ENCODE data around the gene CDC45.
A peak's percentile ranks its signal among the peaks of the same experiment; 100 is the strongest.

Gene CDC45

DNA sequence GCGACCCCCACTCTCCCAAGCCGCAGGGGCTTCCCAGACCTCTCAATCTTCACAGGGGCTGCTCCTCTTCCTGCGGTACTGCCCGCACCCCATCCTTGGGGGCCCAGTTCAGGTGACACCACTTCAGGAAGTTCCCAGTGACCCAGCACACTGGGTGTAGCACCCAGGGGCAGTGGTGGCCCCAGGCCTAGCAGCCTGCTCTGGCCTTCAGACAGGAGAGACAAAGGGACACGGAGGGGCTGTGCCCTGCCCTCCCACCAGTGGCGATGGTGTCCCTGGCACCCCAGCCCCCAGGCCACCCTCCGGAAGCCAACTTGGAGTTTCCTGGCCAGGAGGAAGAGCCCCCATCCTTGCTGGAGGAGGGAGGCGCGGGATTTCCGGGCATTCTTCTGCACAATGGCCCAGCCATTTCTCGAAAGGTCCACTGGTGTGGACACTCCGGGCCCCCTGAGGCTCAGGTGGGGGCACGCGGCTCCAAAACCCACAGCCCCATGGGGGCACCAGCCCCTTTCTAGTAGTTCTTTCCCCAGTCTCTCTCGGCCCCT is 45.5 kb downstream of the CDC45 start:
- peaks cover 45% of the 10 kb centered on the region for H3K4me1 ChIP-seq (ENCODE audit: insufficient read depth, low read length, poor library complexity, severe bottlenecking)
- peak overlapping the region; percentile 79 for H3K4me3 ChIP-seq (ENCODE audit: low read length, poor library complexity, severe bottlenecking)
- no peak for TF ChIP-seq EZH2phosphoT487 (IDR thresholded peaks at IDR 0.05; ENCODE audit: borderline replicate concordance)
- TF ChIP-seq, protein P1, sequence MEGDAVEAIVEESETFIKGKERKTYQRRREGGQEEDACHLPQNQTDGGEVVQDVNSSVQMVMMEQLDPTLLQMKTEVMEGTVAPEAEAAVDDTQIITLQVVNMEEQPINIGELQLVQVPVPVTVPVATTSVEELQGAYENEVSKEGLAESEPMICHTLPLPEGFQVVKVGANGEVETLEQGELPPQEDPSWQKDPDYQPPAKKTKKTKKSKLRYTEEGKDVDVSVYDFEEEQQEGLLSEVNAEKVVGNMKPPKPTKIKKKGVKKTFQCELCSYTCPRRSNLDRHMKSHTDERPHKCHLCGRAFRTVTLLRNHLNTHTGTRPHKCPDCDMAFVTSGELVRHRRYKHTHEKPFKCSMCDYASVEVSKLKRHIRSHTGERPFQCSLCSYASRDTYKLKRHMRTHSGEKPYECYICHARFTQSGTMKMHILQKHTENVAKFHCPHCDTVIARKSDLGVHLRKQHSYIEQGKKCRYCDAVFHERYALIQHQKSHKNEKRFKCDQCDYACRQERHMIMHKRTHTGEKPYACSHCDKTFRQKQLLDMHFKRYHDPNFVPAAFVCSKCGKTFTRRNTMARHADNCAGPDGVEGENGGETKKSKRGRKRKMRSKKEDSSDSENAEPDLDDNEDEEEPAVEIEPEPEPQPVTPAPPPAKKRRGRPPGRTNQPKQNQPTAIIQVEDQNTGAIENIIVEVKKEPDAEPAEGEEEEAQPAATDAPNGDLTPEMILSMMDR (conservative IDR thresholded peaks at IDR 0.05; ENCODE audit: low read length), result no peak
- H3K79me2 ChIP-seq (ENCODE audit: insufficient read depth, low read length), result peaks cover 53% of the 10 kb centered on the region
- peak overlapping the region; percentile 96 for H3K9ac ChIP-seq (ENCODE audit: low read depth, low read length, poor library complexity, severe bottlenecking)
- H3K4me2 ChIP-seq (ENCODE audit: low read depth, low read length, poor library complexity, severe bottlenecking), result peak overlapping the region; percentile 72
- H3F3A ChIP-seq (ENCODE audit: low read depth), result 0 out of 2 replicates have a peak, but pooled peaks cover 4% of the 10 kb centered on the region
- peaks cover 13% of the 10 kb centered on the region for H3K27me3 ChIP-seq (ENCODE audit: insufficient read depth, low read length, poor library complexity, severe bottlenecking)
- H3K9me3 ChIP-seq (ENCODE audit: insufficient read depth, low read depth, low read length), result no peaks in the 10 kb centered on the region
- no peaks in the 10 kb centered on the region for H3K9me2 ChIP-seq (replicated peaks; ENCODE audit: low read depth, low read length)
- no peak overlapping the region for H2AFZ ChIP-seq (ENCODE audit: low read length)
- no peaks in the 10 kb centered on the region for H3K36me3 ChIP-seq (ENCODE audit: insufficient read depth, low read length)
- peaks cover 38% of the 10 kb centered on the region for H4K20me1 ChIP-seq (ENCODE audit: insufficient read depth, low read length, poor library complexity, severe bottlenecking)

DNA sequence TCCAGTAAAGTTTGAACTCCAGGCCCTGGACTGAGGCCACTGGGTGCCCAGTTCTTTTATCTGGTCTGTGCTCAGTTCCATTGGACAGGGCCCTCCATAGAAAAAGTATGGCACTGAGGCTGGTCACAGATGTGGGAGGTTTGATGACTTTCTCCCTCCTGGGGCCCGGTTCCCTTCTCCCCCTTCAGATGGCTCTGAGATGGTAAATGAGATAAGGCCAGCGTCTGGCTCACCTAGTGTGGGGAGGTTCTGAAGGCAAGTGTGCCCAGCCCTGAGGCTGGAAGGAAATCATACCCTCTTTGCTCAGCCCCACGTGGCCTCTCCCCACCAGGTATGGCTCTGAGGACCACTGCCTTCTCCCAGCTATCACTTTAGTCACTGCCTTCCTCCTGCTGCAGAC is 45.9 kb downstream of the CDC45 start:
- peaks cover 13% of the 10 kb centered on the region for H3K27me3 ChIP-seq (ENCODE audit: insufficient read depth, low read length, poor library complexity, severe bottlenecking)
- peaks cover 43% of the 10 kb centered on the region for H3K4me1 ChIP-seq (ENCODE audit: insufficient read depth, low read length, poor library complexity, severe bottlenecking)
- H3F3A ChIP-seq (ENCODE audit: low read depth), result 0 out of 2 replicates have a peak, but pooled peaks cover 1% of the 10 kb centered on the region
- H2AFZ ChIP-seq (ENCODE audit: low read length), result no peak overlapping the region
- no peaks in the 10 kb centered on the region for H3K9me3 ChIP-seq (ENCODE audit: insufficient read depth, low read depth, low read length)
- H4K20me1 ChIP-seq (ENCODE audit: insufficient read depth, low read length, poor library complexity, severe bottlenecking), result peaks cover 34% of the 10 kb centered on the region
- peak overlapping the region; percentile 96 for H3K9ac ChIP-seq (ENCODE audit: low read depth, low read length, poor library complexity, severe bottlenecking)
- H3K79me2 ChIP-seq (ENCODE audit: insufficient read depth, low read length), result peaks cover 48% of the 10 kb centered on the region
- peak overlapping the region; percentile 72 for H3K4me2 ChIP-seq (ENCODE audit: low read depth, low read length, poor library complexity, severe bottlenecking)
- peak overlapping the region; percentile 79 for H3K4me3 ChIP-seq (ENCODE audit: low read length, poor library complexity, severe bottlenecking)
- no peaks in the 10 kb centered on the region for H3K9me2 ChIP-seq (replicated peaks; ENCODE audit: low read depth, low read length)
- H3K36me3 ChIP-seq (ENCODE audit: insufficient read depth, low read length), result no peaks in the 10 kb centered on the region
- TF ChIP-seq, protein P1 (conservative IDR thresholded peaks at IDR 0.05; ENCODE audit: low read length), result no peak
- TF ChIP-seq EZH2phosphoT487 (IDR thresholded peaks at IDR 0.05; ENCODE audit: borderline replicate concordance), result no peak

DNA sequence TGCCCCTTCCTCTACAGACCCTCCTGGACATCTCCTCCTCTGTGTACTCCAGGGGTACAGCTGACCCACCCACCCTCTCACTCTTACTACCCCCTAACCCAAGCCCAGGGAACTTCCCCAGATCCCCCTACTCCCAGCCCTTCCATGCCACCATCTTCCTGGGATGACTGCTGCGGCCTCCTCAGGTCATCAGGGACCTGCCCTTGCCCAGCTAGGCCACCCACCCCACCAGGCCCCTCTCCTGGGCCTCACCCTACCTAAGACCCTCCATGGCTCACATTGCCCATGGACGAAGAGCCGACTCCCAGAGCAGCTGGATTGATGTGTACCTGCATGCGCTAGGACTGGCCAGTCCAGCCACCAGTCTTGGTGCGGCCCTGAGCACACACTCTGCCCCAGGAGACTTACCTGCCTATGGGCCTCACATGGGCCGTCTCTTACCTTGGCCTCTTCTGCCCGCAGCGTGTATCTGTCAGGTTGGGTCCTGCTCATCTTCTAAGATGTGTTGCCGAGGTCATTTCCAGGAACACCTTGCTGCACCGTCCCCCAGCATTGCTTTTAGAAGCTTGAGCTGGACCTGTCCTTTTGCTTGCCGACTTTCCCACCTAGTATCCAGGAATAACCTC is 46.5 kb downstream of the CDC45 start:
- H2AFZ ChIP-seq (ENCODE audit: low read length), result no peak overlapping the region
- peak overlapping the region; percentile 79 for H3K4me3 ChIP-seq (ENCODE audit: low read length, poor library complexity, severe bottlenecking)
- no peaks in the 10 kb centered on the region for H3F3A ChIP-seq (ENCODE audit: low read depth)
- H3K4me1 ChIP-seq (ENCODE audit: insufficient read depth, low read length, poor library complexity, severe bottlenecking), result peaks cover 43% of the 10 kb centered on the region
- H3K4me2 ChIP-seq (ENCODE audit: low read depth, low read length, poor library complexity, severe bottlenecking), result peak overlapping the region; percentile 72
- peaks cover 13% of the 10 kb centered on the region for H3K27me3 ChIP-seq (ENCODE audit: insufficient read depth, low read length, poor library complexity, severe bottlenecking)
- H3K36me3 ChIP-seq (ENCODE audit: insufficient read depth, low read length), result no peaks in the 10 kb centered on the region
- no peaks in the 10 kb centered on the region for H3K9me3 ChIP-seq (ENCODE audit: insufficient read depth, low read depth, low read length)
- peaks cover 43% of the 10 kb centered on the region for H3K79me2 ChIP-seq (ENCODE audit: insufficient read depth, low read length)
- H4K20me1 ChIP-seq (ENCODE audit: insufficient read depth, low read length, poor library complexity, severe bottlenecking), result peaks cover 29% of the 10 kb centered on the region
- H3K9me2 ChIP-seq (replicated peaks; ENCODE audit: low read depth, low read length), result no peaks in the 10 kb centered on the region
- H3K9ac ChIP-seq (ENCODE audit: low read depth, low read length, poor library complexity, severe bottlenecking), result peak overlapping the region; percentile 96
- TF ChIP-seq, protein P1 (conservative IDR thresholded peaks at IDR 0.05; ENCODE audit: low read length), result no peak
- TF ChIP-seq EZH2phosphoT487 (IDR thresholded peaks at IDR 0.05; ENCODE audit: borderline replicate concordance), result no peak
